Measurements from ENCODE around the gene LRRC10B. TPM values are rescaled to one million over a fixed set of nuclear protein-coding genes. Genes with fewer than 3 reads are reported as not detected.

Gene LRRC10B
- total RNA-seq, 1 experiment from 2014 or later: not detected

DNA sequence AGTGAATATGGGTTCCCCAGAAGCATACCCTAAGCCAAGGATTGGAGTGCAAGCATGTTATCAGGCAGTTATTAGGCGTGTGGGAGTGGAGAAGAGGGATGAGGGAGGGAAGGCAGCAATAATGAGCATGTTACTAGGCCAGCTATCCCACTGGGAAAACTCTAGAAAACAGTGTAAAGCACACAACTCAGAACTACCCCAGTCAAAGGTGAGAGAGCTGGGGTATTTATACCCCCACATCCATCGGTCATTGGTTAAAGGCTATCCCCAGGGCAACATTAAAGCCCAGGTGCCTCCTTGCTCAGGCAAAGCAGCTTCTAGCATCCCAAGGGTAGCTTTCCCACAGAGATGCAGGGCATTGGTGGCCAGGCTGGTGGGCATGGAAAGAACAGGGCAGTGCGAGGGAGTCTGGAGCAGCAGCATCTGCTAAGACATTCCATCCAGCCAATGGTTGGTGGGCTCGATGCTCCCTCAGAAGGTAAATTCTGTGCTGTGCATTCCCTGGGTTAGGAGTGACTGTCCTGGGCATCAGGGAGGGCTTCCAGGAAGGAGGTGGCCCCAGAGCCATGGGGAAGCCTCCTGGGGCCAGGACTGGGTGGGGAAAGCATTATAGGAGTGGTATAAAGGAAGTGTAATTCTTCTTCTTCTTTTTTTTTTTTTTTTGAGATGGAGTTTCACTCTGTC is 21.1 kb upstream of the LRRC10B start:
- Histone ChIP-seq H3K4me2 (ENCODE audit: low read length) (no peak overlapping the region), H3K9me2 (ENCODE audit: insufficient read depth) (no peaks in the 10 kb centered on the region), H3K79me2 (ENCODE audit: insufficient read depth, low read length) (no peaks in the 10 kb centered on the region), H3K36me3 (ENCODE audit: control insufficient read depth in 1 of 2, insufficient read depth in 2 of 2, low read length in 2 of 2) (no peaks in the 10 kb centered on the region), H3K27me3 (ENCODE audit: insufficient read depth, low read length) (no peaks in the 10 kb centered on the region), H2AFZ (ENCODE audit: low read depth, low read length, poor library complexity, severe bottlenecking) (no peak overlapping the region), H3K4me3 (replicated peaks in 1 of 2; ENCODE audit: low read depth in 1 of 2, low read length in 2 of 2) (no peak overlapping the region), H3K9ac (ENCODE audit: low read length) (no peak overlapping the region), H3K4me1 (ENCODE audit: control insufficient read depth in 1 of 2, insufficient read depth in 2 of 2, low read length in 2 of 2) (peaks cover 0 to 10% of the 10 kb centered on the region in 2 experiments; a peak in 1 of 4 replicates), H3K9me3 (ENCODE audit: control insufficient read depth in 1 of 2, insufficient read depth in 1 of 2, low read depth in 1 of 2, low read length in 2 of 2) (no peaks in the 10 kb centered on the region; a peak in 1 of 4 replicates), H3K27ac (ENCODE audit: low read depth, low read length) (no peak overlapping the region), H4K20me1 (ENCODE audit: insufficient read depth) (no peaks in the 10 kb centered on the region)
- DNase-seq (ENCODE audit: low read depth, low spot score) (no peak), ATAC-seq (no peak)
- CTCF ChIA-PET: interaction anchor here (2.3 kb wide), 1 partner anchor 29 kb away, joined by 7 read pairs; no protein-coding TSS in a partner anchor
- RAD21 ChIA-PET (ENCODE audit: low non-redundant PET in 1 of 2, low total read pairs in 2 of 2, uncharacterized antibody in 2 of 2, unreplicated experiment in 2 of 2): no interaction called here
- POLR2A ChIA-PET: no interaction called here
- TF ChIP-seq SRF (IDR thresholded peaks at IDR 0.05; ENCODE audit: low read depth) (no peak), ZNF274 (IDR thresholded peaks at IDR 0.05; ENCODE audit: low read depth, low read length) (no peak), EZH2 (IDR thresholded peaks at IDR 0.05) (no peak), TCF7L2 (IDR thresholded peaks at IDR 0.05; ENCODE audit: borderline replicate concordance, extremely low read depth, insufficient read depth, insufficient read length) (no peak), EGR1 (IDR thresholded peaks at IDR 0.05; ENCODE audit: low read depth) (no peak), CBX3 (IDR thresholded peaks at IDR 0.05; ENCODE audit: low read depth) (no peak), SIN3A (IDR thresholded peaks at IDR 0.05; ENCODE audit: low read depth) (no peak), EZH2phosphoT487 (IDR thresholded peaks at IDR 0.05; ENCODE audit: borderline replicate concordance) (no peak), RAD21 (IDR thresholded peaks at IDR 0.05; ENCODE audit: low read depth) (no peak), YY1 (IDR thresholded peaks at IDR 0.05; ENCODE audit: extremely low read depth, insufficient replicate concordance, low read depth, low read length) (no peak), SP1 (IDR thresholded peaks at IDR 0.05; ENCODE audit: low read depth) (no peak), ELF1 (IDR thresholded peaks at IDR 0.05; ENCODE audit: borderline replicate concordance, low read depth) (no peak), JUND (IDR thresholded peaks at IDR 0.05) (no peak), POLR2A (IDR thresholded peaks at IDR 0.05; ENCODE audit: borderline replicate concordance, extremely low read depth, insufficient read depth, insufficient read length) (no peak), FOSL1 (IDR thresholded peaks at IDR 0.05; ENCODE audit: low read depth) (no peak)
- TF ChIP-seq, protein P1, sequence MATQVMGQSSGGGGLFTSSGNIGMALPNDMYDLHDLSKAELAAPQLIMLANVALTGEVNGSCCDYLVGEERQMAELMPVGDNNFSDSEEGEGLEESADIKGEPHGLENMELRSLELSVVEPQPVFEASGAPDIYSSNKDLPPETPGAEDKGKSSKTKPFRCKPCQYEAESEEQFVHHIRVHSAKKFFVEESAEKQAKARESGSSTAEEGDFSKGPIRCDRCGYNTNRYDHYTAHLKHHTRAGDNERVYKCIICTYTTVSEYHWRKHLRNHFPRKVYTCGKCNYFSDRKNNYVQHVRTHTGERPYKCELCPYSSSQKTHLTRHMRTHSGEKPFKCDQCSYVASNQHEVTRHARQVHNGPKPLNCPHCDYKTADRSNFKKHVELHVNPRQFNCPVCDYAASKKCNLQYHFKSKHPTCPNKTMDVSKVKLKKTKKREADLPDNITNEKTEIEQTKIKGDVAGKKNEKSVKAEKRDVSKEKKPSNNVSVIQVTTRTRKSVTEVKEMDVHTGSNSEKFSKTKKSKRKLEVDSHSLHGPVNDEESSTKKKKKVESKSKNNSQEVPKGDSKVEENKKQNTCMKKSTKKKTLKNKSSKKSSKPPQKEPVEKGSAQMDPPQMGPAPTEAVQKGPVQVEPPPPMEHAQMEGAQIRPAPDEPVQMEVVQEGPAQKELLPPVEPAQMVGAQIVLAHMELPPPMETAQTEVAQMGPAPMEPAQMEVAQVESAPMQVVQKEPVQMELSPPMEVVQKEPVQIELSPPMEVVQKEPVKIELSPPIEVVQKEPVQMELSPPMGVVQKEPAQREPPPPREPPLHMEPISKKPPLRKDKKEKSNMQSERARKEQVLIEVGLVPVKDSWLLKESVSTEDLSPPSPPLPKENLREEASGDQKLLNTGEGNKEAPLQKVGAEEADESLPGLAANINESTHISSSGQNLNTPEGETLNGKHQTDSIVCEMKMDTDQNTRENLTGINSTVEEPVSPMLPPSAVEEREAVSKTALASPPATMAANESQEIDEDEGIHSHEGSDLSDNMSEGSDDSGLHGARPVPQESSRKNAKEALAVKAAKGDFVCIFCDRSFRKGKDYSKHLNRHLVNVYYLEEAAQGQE (IDR thresholded peaks at IDR 0.05; ENCODE audit: low read depth): no peak
- TF ChIP-seq, protein P2, sequence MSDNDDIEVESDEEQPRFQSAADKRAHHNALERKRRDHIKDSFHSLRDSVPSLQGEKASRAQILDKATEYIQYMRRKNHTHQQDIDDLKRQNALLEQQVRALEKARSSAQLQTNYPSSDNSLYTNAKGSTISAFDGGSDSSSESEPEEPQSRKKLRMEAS (IDR thresholded peaks at IDR 0.05): no peak
- intact Hi-C loops (cut with micrococcal nuclease): no loop called here
- no TSS peak for BruUV-seq (replicated peaks)

All from HCT116 (cell line).